Endodermal cell (in vitro differentiated cells): ENCODE results near the gene ZC3H7A. TPM values are rescaled to one million over a fixed set of nuclear protein-coding genes. Genes with fewer than 3 reads are reported as not detected.
A peak's percentile ranks its signal among the peaks of the same experiment; 100 is the strongest.

Experiments used
- DNase-seq: peaks from one replicate; pipeline ENCODE4 v3.0.0-alpha.2; 2017
- H3K27ac ChIP-seq: 2 replicates; pipeline ENCODE4 v1.5.1; 2013; ENCODE audit warnings: mild to moderate bottlenecking, low read depth, low read length, moderate library complexity
- H3K27me3 ChIP-seq: 2 replicates; pipeline ENCODE4 v1.6.1; 2013; ENCODE audit warnings: mild to moderate bottlenecking, low read length, moderate library complexity; ENCODE audit not compliant: insufficient read depth, control insufficient read depth, poor library complexity, severe bottlenecking
- H3K36me3 ChIP-seq: 2 replicates; pipeline ENCODE4 v1.7.0; 2013; ENCODE audit warnings: mild to moderate bottlenecking, low read length, moderate library complexity; ENCODE audit not compliant: control insufficient read depth, insufficient read depth
- H3K4me1 ChIP-seq: one replicate; pipeline ENCODE4 v1.7.0; 2013; ENCODE audit warnings: low read length; ENCODE audit not compliant: control insufficient read depth, insufficient read depth
- H3K4me3 ChIP-seq: 2 replicates; pipeline ENCODE4 v1.5.1; 2013; ENCODE audit warnings: mild to moderate bottlenecking, low read length, moderate library complexity
- H3K9ac ChIP-seq: 2 replicates; pipeline ENCODE4 v1.6.1; 2013; ENCODE audit warnings: mild to moderate bottlenecking, low read length, moderate library complexity; ENCODE audit not compliant: poor library complexity, severe bottlenecking; ENCODE audit errors: extremely low read depth
- H3K9me3 ChIP-seq: 2 replicates; pipeline ENCODE4 v1.6.1; 2013; ENCODE audit warnings: mild to moderate bottlenecking, low read length, moderate library complexity; ENCODE audit not compliant: control insufficient read depth
- H3K27ac Mint-ChIP-seq: 2 replicates; pipeline ENCODE4 v1.8.0; 2020; ENCODE audit warnings: mixed read lengths
- H3K27me3 Mint-ChIP-seq: 2 replicates; pipeline ENCODE4 v1.8.0; 2021; ENCODE audit warnings: mild to moderate bottlenecking, mixed read lengths; ENCODE audit not compliant: insufficient read depth
- H3K36me3 Mint-ChIP-seq: 2 replicates; pipeline ENCODE4 v1.8.0; 2020; ENCODE audit warnings: low read depth, mixed read lengths
- H3K4me1 Mint-ChIP-seq: 2 replicates; pipeline ENCODE4 v1.8.0; 2020; ENCODE audit warnings: mixed read lengths
- H3K4me3 Mint-ChIP-seq: 2 replicates; pipeline ENCODE4 v1.8.0; 2020; ENCODE audit warnings: mild to moderate bottlenecking, moderate library complexity, mixed read lengths
- H3K9me3 Mint-ChIP-seq: 2 replicates; pipeline ENCODE4 v1.8.0; 2020; ENCODE audit warnings: mild to moderate bottlenecking, mixed read lengths
- CTCF ChIP-seq: fragments of 200-600 bp; sonication (generic); conservative IDR thresholded peaks from 2 replicates; pipeline ENCODE4 v1.5.0; 2021; ENCODE audit warnings: antibody characterized with exemption, mild to moderate bottlenecking
- WGBS, 2 experiments: methylation state at CpG; one replicate each; pipeline versions ENCODE4 v1.1.5 to v1.1.7; 2013; ENCODE audit warnings: missing lambda C conversion rate in 2 of 2, mixed read lengths in 1 of 2; ENCODE audit not compliant: insufficient coverage in 1 of 2, insufficient read length in 1 of 2; 5-methylcytosine and 5-hydroxymethylcytosine counted together
- total RNA-seq, 2 donors: library from RNA; stranded (reverse); fragmentation: NEBNext Ultra II Directional in 1 of 2; extraction: Animal tissue kit (Norgen Biotek cat#: 25700) in 1 of 2; gene quantifications; 2 replicates in 1 of 2; 3 replicates in 1 of 2; pipeline ENCODE4 v1.2.1, GENCODE V29; 2021

Gene ZC3H7A
- total RNA-seq, 2 donors from 2014 or later: 37.7 to 38.5 TPM

- no peak overlapping the region for H3K4me3 Mint-ChIP-seq
- no peak for DNase-seq
- H3K4me1 Mint-ChIP-seq: peaks cover 6% of the 10 kb centered on the region
- H3K27ac Mint-ChIP-seq: peak overlapping the region; percentile 41
- no peak for TF ChIP-seq CTCF
- no peaks in the 10 kb centered on the region for H3K9me3 Mint-ChIP-seq
- peaks cover 54% of the 10 kb centered on the region for H3K36me3 Mint-ChIP-seq
- H3K27me3 Mint-ChIP-seq: no peaks in the 10 kb centered on the region
- H3K4me1 ChIP-seq: no peaks in the 10 kb centered on the region
- 90 to 92% methylated on average over 2 to 3 of the region's 3 CpGs for WGBS, 2 experiments
- H3K27me3 ChIP-seq: no peaks in the 10 kb centered on the region
- H3K36me3 ChIP-seq: peaks cover 65% of the 10 kb centered on the region
- no peak overlapping the region for H3K4me3 ChIP-seq
- no peaks in the 10 kb centered on the region for H3K9me3 ChIP-seq
- no peak overlapping the region for H3K27ac ChIP-seq
- no peak overlapping the region for H3K9ac ChIP-seq
Observed at GRCh38 chr16:11712122-11712521, 84.9 kb downstream of the ZC3H7A start.

GRCh38 chr16:11711662-11712061 lies 85.4 kb downstream of the ZC3H7A start:
- no peaks in the 10 kb centered on the region for H3K9me3 ChIP-seq
- no peak overlapping the region for H3K27ac Mint-ChIP-seq
- peaks cover 65% of the 10 kb centered on the region for H3K36me3 ChIP-seq
- no peak overlapping the region for H3K9ac ChIP-seq
- peaks cover 54% of the 10 kb centered on the region for H3K36me3 Mint-ChIP-seq
- peaks cover 6% of the 10 kb centered on the region for H3K4me1 Mint-ChIP-seq
- H3K4me3 ChIP-seq: no peak overlapping the region
- H3K27me3 ChIP-seq: no peaks in the 10 kb centered on the region
- TF ChIP-seq CTCF: no peak
- no peaks in the 10 kb centered on the region for H3K4me1 ChIP-seq
- no peak for DNase-seq
- H3K9me3 Mint-ChIP-seq: no peaks in the 10 kb centered on the region
- no peak overlapping the region for H3K27ac ChIP-seq
- H3K4me3 Mint-ChIP-seq: no peak overlapping the region
- no peaks in the 10 kb centered on the region for H3K27me3 Mint-ChIP-seq
- 90 to 100% methylated on average over 2 to 4 of the region's 4 CpGs for WGBS, 2 experiments

GRCh38 chr16:11708421-11708820 lies 88.6 kb downstream of the ZC3H7A start:
- H3K9me3 ChIP-seq: no peaks in the 10 kb centered on the region
- H3K4me1 ChIP-seq: no peaks in the 10 kb centered on the region
- TF ChIP-seq CTCF: no peak
- Mint-ChIP-seq H3K36me3 (peaks cover 49% of the 10 kb centered on the region), H3K9me3 (no peaks in the 10 kb centered on the region), H3K4me1 (peaks cover 6% of the 10 kb centered on the region), H3K27me3 (no peaks in the 10 kb centered on the region), H3K27ac (no peak overlapping the region), H3K4me3 (no peak overlapping the region)
- peaks cover 63% of the 10 kb centered on the region for H3K36me3 ChIP-seq
- H3K4me3 ChIP-seq: no peak overlapping the region
- no peak overlapping the region for H3K27ac ChIP-seq
- no peak overlapping the region for H3K9ac ChIP-seq
- 80 to 100% methylated on average over 1 of the region's 1 CpG for WGBS, 2 experiments
- no peak for DNase-seq
- H3K27me3 ChIP-seq: no peaks in the 10 kb centered on the region
